ENCODE measurements around the gene PBX1. TPM values are rescaled to one million over a fixed set of nuclear protein-coding genes. Genes with fewer than 3 reads are reported as not detected.

PBX1 gene
- total and polyA plus RNA-seq, 10 of the 15 experiments (the other 5 are each of a cell fraction or from before 2014, with no cell fraction given) = 0.05 to 0.28 (median 0.11) TPM; not detected in 5

- Histone ChIP-seq H3K4me2 (ENCODE audit: control insufficient read depth, insufficient read depth) (no peak overlapping the region), H3K9me3 (replicated peaks; ENCODE audit: control insufficient read depth, insufficient read depth, low read length) (no peaks in the 10 kb centered on the region), H2AFZ (ENCODE audit: control insufficient read depth, low read depth, low read length) (no peak overlapping the region), H3K79me2 (ENCODE audit: control insufficient read depth, insufficient read depth, low read length) (no peaks in the 10 kb centered on the region), H3K36me3 (ENCODE audit: control insufficient read depth in 2 of 2, insufficient read depth in 2 of 2, low read length in 1 of 2) (no peaks in the 10 kb centered on the region), H3K4me1 (ENCODE audit: control insufficient read depth, insufficient read depth, low read length) (no peaks in the 10 kb centered on the region), H3K9ac (ENCODE audit: control insufficient read depth, insufficient read depth, low read length) (no peak overlapping the region), H3K27me3 (replicated peaks in 1 of 2; ENCODE audit: control insufficient read depth in 2 of 2, insufficient read depth in 2 of 2, low read length in 1 of 2) (no peaks in the 10 kb centered on the region), H4K20me1 (ENCODE audit: control insufficient read depth, insufficient read depth) (no peaks in the 10 kb centered on the region), H3K27ac (ENCODE audit: control insufficient read depth, insufficient read depth) (no peak overlapping the region), H3K4me3 (no peak overlapping the region)
- POLR2A ChIA-PET = no interaction called here
- no peak for TF ChIP-seq YY1 (IDR thresholded peaks at IDR 0.05; ENCODE audit: low read depth, low read length)
- no peak for TF ChIP-seq ZNF207 (IDR thresholded peaks at IDR 0.05; ENCODE audit: borderline replicate concordance)
- BruUV-seq (replicated peaks) = no TSS peak
- ATAC-seq = no peak
- in situ Hi-C loops (cut with MboI) (no loop called here), intact Hi-C loops (cut with micrococcal nuclease; ENCODE audit: unreplicated experiment) (no loop called here)
- WGBS (ENCODE audit: insufficient coverage, insufficient replicate concordance, low lambda C conversion rate, missing lambda C conversion rate) = 29% methylated on average over 6 of the region's 6 CpGs
- FAIRE-seq = no peak
- RAD21 ChIA-PET (ENCODE audit: unreplicated experiment) = interaction anchor here (1.1 kb wide), 1 partner anchor 283 kb away, joined by 3 read pairs; no protein-coding TSS in a partner anchor
- DNase-seq (ENCODE audit: low read depth, low spot score) = no peak
- CTCF ChIA-PET = interaction anchor here (1.2 kb wide), 1 partner anchor 283 kb away, joined by 4 read pairs; no protein-coding TSS in a partner anchor
- SMC1A ChIA-PET (ENCODE audit: uncharacterized antibody, unreplicated experiment) = no interaction called here
These were observed 231.1 kb downstream of the PBX1 start for GRCh38 chr1:164790081-164790480.

GRCh38 chr1:164792410-164793004 is 233.5 kb downstream of the PBX1 start:
- Histone ChIP-seq H3K4me3 (no peak overlapping the region), H3K27me3 (replicated peaks in 1 of 2; ENCODE audit: control insufficient read depth in 2 of 2, insufficient read depth in 2 of 2, low read length in 1 of 2) (0 out of 4 replicates have a peak, but pooled peaks cover 0 to 2% of the 10 kb centered on the region in 2 experiments), H3K27ac (ENCODE audit: control insufficient read depth, insufficient read depth) (no peak overlapping the region), H3K9ac (ENCODE audit: control insufficient read depth, insufficient read depth, low read length) (no peak overlapping the region), H3K9me3 (replicated peaks; ENCODE audit: control insufficient read depth, insufficient read depth, low read length) (no peaks in the 10 kb centered on the region), H3K4me1 (ENCODE audit: control insufficient read depth, insufficient read depth, low read length) (no peaks in the 10 kb centered on the region), H4K20me1 (ENCODE audit: control insufficient read depth, insufficient read depth) (no peaks in the 10 kb centered on the region), H3K79me2 (ENCODE audit: control insufficient read depth, insufficient read depth, low read length) (no peaks in the 10 kb centered on the region), H2AFZ (ENCODE audit: control insufficient read depth, low read depth, low read length) (no peak overlapping the region), H3K36me3 (ENCODE audit: control insufficient read depth in 2 of 2, insufficient read depth in 2 of 2, low read length in 1 of 2) (no peaks in the 10 kb centered on the region), H3K4me2 (ENCODE audit: control insufficient read depth, insufficient read depth) (no peak overlapping the region)
- intact Hi-C loops (cut with micrococcal nuclease; ENCODE audit: unreplicated experiment) = no loop called here
- ChIA-PET RAD21 (ENCODE audit: unreplicated experiment) (no interaction called here), CTCF (no interaction called here), POLR2A (no interaction called here), SMC1A (ENCODE audit: uncharacterized antibody, unreplicated experiment) (no interaction called here)
- FAIRE-seq (no peak), DNase-seq (ENCODE audit: low read depth, low spot score) (no peak), ATAC-seq (no peak)
- 56% methylated on average over 20 of the region's 21 CpGs for WGBS (ENCODE audit: insufficient coverage, insufficient replicate concordance, low lambda C conversion rate, missing lambda C conversion rate)
- TF ChIP-seq, protein P1, sequence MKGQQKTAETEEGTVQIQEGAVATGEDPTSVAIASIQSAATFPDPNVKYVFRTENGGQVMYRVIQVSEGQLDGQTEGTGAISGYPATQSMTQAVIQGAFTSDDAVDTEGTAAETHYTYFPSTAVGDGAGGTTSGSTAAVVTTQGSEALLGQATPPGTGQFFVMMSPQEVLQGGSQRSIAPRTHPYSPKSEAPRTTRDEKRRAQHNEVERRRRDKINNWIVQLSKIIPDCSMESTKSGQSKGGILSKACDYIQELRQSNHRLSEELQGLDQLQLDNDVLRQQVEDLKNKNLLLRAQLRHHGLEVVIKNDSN (IDR thresholded peaks at IDR 0.05; ENCODE audit: borderline replicate concordance, extremely low read length, insufficient read depth, low read depth, low read length) = no peak
- TF ChIP-seq SREBF2 (IDR thresholded peaks at IDR 0.05; ENCODE audit: low read length) = no peak
- in situ Hi-C loops (cut with MboI) = no loop called here
- BruUV-seq (replicated peaks) = no TSS peak
